ENCODE data around the gene SPON1. TPM values are rescaled to one million over a fixed set of nuclear protein-coding genes. Genes with fewer than 3 reads are reported as not detected.

Gene SPON1
- total and polyA plus RNA-seq, 10 of the 15 experiments (the other 5 are each of a cell fraction or from before 2014, with no cell fraction given): 0.13 to 1.1 (median 0.18) TPM; not detected in 5

DNA sequence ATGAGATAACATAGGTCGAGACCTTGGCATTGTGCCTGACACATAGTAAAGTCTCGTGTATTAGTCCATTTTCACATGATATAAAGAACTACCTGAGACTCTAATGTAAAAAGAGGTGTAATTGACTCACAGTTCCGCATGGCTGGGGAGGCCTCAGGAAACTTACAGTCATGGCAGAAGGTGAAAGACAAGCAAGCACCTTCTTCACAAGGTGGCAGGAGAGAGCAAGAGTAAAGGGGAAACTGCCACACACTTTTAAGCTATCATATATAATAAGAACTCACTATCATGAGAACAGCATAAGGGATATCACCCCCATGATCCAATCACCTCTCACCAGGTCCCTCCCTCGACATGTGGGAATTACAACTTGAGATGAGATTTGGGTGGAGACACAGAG, 165.2 kb downstream of the SPON1 start (continued):
- TF ChIP-seq SUZ12 (IDR thresholded peaks at IDR 0.05; ENCODE audit: unreplicated experiment) (no peak), MYB (IDR thresholded peaks at IDR 0.05; ENCODE audit: borderline replicate concordance, low read depth, low read length) (no peak), DPF2 (IDR thresholded peaks at IDR 0.05) (no peak), CHD1 (IDR thresholded peaks at IDR 0.05; ENCODE audit: low read depth, low read length) (no peak), ASH2L (IDR thresholded peaks at IDR 0.05; ENCODE audit: borderline replicate concordance, low read depth) (no peak), GABPA (IDR thresholded peaks at IDR 0.05; ENCODE audit: low read depth) (no peak)
- TF ChIP-seq, protein P1, sequence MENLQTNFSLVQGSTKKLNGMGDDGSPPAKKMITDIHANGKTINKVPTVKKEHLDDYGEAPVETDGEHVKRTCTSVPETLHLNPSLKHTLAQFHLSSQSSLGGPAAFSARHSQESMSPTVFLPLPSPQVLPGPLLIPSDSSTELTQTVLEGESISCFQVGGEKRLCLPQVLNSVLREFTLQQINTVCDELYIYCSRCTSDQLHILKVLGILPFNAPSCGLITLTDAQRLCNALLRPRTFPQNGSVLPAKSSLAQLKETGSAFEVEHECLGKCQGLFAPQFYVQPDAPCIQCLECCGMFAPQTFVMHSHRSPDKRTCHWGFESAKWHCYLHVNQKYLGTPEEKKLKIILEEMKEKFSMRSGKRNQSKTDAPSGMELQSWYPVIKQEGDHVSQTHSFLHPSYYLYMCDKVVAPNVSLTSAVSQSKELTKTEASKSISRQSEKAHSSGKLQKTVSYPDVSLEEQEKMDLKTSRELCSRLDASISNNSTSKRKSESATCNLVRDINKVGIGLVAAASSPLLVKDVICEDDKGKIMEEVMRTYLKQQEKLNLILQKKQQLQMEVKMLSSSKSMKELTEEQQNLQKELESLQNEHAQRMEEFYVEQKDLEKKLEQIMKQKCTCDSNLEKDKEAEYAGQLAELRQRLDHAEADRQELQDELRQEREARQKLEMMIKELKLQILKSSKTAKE (IDR thresholded peaks at IDR 0.05; ENCODE audit: low read depth, poor library complexity, severe bottlenecking): no peak

DNA sequence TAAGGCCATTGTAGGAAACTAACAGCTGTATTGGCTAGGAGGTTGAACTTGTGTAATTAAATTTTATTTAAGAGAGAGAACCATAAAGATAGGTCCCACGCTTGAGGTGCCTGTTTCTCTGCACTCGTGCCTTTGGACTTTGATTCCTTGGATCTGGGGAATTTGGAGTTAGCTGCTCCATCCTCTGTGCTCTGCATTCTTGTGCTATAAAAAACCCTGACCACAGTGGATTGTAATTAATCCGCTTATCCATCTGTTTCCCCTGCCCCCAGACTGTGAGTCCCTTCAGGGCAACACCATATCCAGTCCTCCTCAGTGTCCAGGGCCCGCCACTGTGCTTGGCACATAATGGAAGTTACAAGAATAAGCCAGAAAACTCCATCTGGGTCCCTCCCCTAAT, 169.8 kb downstream of the SPON1 start:
- TF ChIP-seq CHD2 (IDR thresholded peaks at IDR 0.05; ENCODE audit: borderline replicate concordance, low read depth, low read length): no peak
- no peak for TF ChIP-seq YBX1 (IDR thresholded peaks at IDR 0.05)
- no peak for TF ChIP-seq STAT1 (conservative IDR thresholded peaks at IDR 0.05)
- TF ChIP-seq ATF7 (IDR thresholded peaks at IDR 0.05; ENCODE audit: low read depth): no peak
- no peak for TF ChIP-seq HCFC1 (IDR thresholded peaks at IDR 0.05; ENCODE audit: low read length)
- no peak for TF ChIP-seq POLR2A (IDR thresholded peaks at IDR 0.05; ENCODE audit: low read depth, low read length)
- in situ Hi-C loops (cut with MboI): no loop called here
- no TSS peak for BruUV-seq (replicated peaks)
- H3K9ac ChIP-seq (ENCODE audit: control insufficient read depth, insufficient read depth, low read length): no peak overlapping the region
- SMC1A ChIA-PET (ENCODE audit: uncharacterized antibody, unreplicated experiment): no interaction called here
- no peaks in the 10 kb centered on the region for H3K27me3 ChIP-seq (replicated peaks in 1 of 2; ENCODE audit: control insufficient read depth in 2 of 2, insufficient read depth in 2 of 2, low read length in 1 of 2)
- no peaks in the 10 kb centered on the region for H3K36me3 ChIP-seq (ENCODE audit: control insufficient read depth in 2 of 2, insufficient read depth in 2 of 2, low read length in 1 of 2)
- H3K4me3 ChIP-seq: no peak overlapping the region
- H2AFZ ChIP-seq (ENCODE audit: control insufficient read depth, low read depth, low read length): no peak overlapping the region
- no peak overlapping the region for H3K27ac ChIP-seq (ENCODE audit: control insufficient read depth, insufficient read depth)
- no peak for DNase-seq (ENCODE audit: low read depth, low spot score)
- POLR2A ChIA-PET: no interaction called here
- no peaks in the 10 kb centered on the region for H4K20me1 ChIP-seq (ENCODE audit: control insufficient read depth, insufficient read depth)
- no peaks in the 10 kb centered on the region for H3K4me1 ChIP-seq (ENCODE audit: control insufficient read depth, insufficient read depth, low read length)
- WGBS (ENCODE audit: insufficient coverage, insufficient replicate concordance, low lambda C conversion rate, missing lambda C conversion rate): 24% methylated on average over 4 of the region's 4 CpGs
- RAD21 ChIA-PET (ENCODE audit: unreplicated experiment): no interaction called here
- no peaks in the 10 kb centered on the region for H3K9me3 ChIP-seq (replicated peaks; ENCODE audit: control insufficient read depth, insufficient read depth, low read length)
- no peak for ATAC-seq
- CTCF ChIA-PET: no interaction called here
- intact Hi-C loops (cut with micrococcal nuclease; ENCODE audit: unreplicated experiment): no loop called here
- no peak for FAIRE-seq
- no peaks in the 10 kb centered on the region for H3K79me2 ChIP-seq (ENCODE audit: control insufficient read depth, insufficient read depth, low read length)
- H3K4me2 ChIP-seq (ENCODE audit: control insufficient read depth, insufficient read depth): no peak overlapping the region
